ENCODE results near the gene SMARCB1. TPM values are rescaled to one million over a fixed set of nuclear protein-coding genes. Genes with fewer than 3 reads are reported as not detected.

SMARCB1 gene
- total RNA-seq, 2 experiments from 2014 or later, result 102 to 104 TPM

DNA sequence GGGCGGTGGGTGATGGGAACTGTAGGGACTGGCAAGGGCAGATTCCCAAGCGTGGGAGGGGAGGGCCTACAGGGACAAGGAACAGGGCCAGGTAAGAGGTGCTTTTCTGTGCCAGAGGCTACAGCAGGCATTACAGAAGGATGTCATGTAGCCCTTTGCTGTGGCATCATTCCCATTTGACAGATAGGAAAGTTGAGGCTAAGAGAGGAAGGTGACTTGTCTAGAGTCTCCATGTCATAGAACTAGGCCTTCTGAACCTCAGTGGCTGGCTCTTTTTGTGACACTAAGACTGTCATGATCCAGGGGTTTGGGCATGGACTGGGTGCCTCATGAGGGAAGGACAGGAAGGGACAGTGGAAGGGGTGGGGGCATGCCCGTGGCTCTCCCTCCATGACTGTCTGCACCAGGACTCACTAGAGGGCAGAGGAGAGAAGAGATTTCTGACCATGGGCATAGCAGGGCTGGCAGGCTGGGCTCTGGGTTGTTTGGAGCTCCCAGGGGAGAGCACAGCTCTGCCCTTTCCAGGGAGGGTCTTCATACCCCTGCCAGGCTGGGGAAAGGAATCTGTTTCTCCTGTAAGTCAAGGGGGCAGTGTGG, 10.9 kb upstream of the SMARCB1 start:
- ChIA-PET POLR2A (no interaction called here), CTCF (interaction anchor here (2.0 kb wide), 1 partner anchor 74 kb away, joined by 5 read pairs; no protein-coding TSS in a partner anchor)

DNA sequence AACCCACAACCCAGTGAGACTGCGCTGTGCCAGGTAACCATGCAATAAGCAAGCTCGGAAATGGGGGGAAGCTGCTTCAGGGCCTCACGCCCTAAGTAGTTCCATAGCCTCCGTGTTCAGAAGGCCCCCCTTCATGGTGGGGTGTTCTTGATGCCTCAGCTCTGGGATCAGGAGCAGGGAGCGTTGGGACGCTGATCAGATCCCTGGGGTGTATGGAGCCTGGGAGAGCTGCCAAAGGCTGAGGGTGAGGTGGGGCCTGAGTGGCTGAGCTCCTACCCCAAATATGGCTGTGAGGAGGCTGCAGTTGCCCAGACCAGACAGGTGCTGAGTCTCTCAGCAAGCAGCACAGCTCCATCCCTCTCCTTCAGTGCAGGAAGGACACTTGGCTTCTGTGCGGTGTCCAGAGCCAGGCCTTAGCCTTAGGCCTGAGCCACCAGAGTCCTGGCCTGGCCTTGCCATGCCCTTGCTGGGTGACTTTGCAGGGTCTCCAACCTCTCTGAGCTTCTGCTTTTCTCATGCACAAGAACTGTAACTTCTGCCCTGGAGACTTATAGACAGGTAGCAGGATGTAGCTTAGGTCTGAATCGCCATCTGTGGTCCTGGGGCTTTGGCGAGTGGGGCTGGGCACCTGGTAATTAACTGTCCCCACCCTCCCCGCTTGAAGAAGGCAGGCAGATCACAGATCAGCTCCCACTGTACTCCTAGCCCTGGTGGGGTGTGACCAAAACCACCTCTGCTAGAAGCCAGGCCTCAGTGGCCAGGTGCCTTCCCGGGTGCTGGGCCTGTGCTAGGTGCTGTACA, 8.8 kb upstream of the SMARCB1 start:
- ChIA-PET POLR2A (interaction anchor here (1.0 kb wide), 1 partner anchor 12 kb away, joined by 8 read pairs; no protein-coding TSS in a partner anchor), CTCF (interaction anchor here (1.6 kb wide), 1 partner anchor 72 kb away, joined by 7 read pairs; no protein-coding TSS in a partner anchor)

DNA sequence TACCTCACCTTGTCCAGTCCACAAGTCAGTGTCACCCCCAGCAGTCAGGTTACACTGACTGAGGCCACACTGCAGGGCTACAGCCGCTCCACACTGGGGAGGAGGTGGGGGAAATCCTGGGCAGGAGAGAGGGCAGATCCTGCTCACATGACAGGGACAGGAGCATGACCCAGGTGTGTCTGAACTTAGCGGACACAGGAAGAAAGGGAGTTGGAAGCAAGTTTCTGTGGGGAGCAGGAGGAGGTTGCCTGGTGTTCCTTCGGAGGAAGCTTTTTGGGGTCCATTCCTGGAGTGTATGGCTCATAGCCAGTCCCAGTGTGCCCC, 8.2 kb upstream of the SMARCB1 start:
- POLR2A ChIA-PET, result no interaction called here
- CTCF ChIA-PET, result interaction anchor here (1.6 kb wide), 1 partner anchor 71 kb away, joined by 7 read pairs; no protein-coding TSS in a partner anchor

DNA sequence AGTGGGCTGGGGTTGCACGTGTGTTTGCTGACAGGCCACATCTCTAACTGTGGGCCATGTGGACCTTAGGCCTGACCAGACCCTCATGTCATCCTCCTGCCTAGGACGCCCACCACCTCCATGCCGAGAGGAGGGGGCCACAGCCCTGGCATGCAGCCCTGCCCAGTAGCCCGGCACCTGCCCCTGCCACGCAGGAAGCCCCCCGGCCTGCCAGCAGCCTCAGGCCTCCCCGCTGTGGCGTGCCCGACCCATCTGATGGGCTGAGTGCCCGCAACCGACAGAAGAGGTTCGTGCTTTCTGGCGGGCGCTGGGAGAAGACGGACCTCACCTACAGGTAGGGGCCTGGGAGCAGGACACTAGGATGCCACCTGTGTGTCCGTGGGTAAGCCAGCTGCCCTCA, 7.7 kb upstream of the SMARCB1 start:
- POLR2A ChIA-PET, result no interaction called here
- CTCF ChIA-PET, result no interaction called here

DNA sequence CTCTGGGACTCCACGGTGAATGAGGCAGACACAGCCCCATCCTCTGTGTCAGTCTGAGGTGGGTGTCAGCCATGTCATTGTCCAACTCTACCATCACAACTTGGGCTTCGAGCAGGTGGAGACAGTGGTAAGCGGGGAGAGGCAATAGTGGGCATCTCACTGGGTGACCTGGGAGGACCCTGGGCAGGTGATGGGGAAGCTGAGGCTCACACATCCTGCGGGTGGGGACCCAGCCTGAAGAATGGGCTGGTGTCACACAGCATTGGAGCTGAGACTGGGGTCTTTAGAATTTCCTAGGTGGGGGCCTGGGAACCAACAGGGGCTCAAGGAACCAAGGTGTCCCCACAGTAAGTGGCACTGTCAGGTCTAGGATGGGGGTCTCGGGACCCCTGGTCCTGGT, 7.0 kb upstream of the SMARCB1 start:
- ChIA-PET CTCF (no interaction called here), POLR2A (no interaction called here)

DNA sequence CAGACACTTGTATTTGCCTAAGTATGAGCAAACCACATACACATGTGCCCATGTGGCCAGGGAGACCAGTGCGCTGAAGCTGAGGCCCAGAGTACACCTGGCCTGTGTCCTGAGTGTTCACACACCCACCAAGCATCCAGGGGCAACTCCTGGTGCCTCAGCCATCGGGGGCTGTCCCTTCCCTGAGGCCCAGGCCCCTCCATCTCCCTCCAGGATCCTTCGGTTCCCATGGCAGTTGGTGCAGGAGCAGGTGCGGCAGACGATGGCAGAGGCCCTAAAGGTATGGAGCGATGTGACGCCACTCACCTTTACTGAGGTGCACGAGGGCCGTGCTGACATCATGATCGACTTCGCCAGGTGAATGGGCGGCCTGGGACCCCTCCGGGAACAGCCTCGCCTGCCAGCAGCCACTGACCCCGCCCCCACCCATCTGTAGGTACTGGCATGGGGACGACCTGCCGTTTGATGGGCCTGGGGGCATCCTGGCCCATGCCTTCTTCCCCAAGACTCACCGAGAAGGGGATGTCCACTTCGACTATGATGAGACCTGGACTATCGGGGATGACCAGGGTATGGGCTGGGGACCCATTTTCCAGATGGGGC, 6.5 kb upstream of the SMARCB1 start:
- ChIA-PET CTCF (no interaction called here), POLR2A (no interaction called here)

DNA sequence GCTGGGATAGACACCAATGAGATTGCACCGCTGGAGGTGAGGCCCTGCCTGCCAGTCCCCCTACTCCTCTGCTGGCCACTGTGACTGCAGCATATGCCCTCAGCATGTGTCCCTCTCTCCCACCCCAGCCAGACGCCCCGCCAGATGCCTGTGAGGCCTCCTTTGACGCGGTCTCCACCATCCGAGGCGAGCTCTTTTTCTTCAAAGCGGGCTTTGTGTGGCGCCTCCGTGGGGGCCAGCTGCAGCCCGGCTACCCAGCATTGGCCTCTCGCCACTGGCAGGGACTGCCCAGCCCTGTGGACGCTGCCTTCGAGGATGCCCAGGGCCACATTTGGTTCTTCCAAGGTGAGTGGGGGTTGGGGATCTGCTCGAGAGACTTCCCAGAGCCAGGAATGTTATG, 5.7 kb upstream of the SMARCB1 start:
- ChIA-PET CTCF (interaction anchor here (1.6 kb wide), 1 partner anchor 13 kb away, joined by 7 read pairs; the partner anchor contains the start of gene CHCHD10), POLR2A (no interaction called here)

DNA sequence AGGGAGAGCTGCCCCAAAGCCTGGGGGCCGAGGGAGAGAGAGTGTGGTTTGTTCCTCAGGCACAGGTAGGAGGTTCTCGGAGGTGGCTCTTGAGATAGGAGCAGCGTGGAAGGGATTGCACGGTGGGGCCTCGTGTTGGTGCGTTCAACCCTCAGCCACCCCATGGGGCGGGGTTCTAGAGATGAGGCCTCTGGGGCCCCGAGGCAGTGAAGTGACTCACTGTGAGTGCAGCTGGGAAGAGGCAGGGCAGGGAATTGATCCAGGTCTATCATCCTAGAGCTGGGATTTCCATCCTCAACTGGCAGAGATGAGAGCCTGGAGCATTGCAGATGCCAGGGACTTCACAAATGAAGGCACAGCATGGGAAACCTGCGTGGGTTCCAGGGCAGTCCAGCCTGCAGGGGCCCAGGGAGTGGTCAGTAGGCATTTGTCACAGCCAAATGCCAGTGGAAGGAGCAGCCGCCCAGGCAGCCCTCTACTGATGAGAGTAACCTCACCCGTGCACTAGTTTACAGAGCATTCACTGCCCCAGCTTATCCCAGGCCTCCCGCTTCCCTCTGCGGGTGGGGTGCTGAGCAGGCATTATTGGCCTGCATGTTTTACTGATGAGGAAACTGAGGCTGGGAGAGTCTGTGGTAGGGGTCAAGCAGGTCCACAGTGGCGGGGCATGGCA, 5.1 kb upstream of the SMARCB1 start:
- ChIA-PET POLR2A (no interaction called here), CTCF (interaction anchor here (1.6 kb wide), 1 partner anchor 14 kb away, joined by 7 read pairs; the partner anchor contains the start of gene CHCHD10)

DNA sequence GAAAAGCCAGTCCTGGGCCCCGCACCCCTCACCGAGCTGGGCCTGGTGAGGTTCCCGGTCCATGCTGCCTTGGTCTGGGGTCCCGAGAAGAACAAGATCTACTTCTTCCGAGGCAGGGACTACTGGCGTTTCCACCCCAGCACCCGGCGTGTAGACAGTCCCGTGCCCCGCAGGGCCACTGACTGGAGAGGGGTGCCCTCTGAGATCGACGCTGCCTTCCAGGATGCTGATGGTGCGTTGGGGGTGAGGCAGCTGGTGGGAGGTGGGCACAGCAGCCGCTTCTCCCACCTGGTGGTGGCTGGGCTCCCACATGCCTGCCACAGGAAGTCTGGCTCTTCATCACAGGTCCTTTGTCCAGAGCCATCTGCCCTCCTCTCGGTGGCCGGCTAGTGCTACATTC, 4.5 kb upstream of the SMARCB1 start:
- ChIA-PET CTCF (interaction anchor here (1.6 kb wide), 1 partner anchor 14 kb away, joined by 7 read pairs; the partner anchor contains the start of gene CHCHD10), POLR2A (no interaction called here)

DNA sequence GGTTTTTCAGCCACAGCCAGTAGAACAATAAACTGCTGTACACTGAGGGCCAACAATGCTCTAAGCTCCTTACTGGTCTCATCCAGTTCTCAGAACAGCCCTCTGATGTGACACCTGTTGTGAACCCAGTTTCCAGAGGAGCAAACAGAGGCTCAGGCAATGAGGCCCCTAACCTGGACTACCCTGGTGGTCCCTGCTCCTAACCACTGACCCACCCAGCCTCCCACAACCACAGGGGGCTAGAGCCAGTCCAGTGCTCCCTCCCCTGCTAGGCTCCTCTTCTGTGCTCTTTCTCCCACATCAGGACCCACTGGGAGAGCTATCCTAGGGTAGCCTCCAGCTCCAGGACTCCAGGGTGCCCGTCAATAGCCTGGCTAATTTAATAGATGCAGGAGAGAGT, 4.1 kb upstream of the SMARCB1 start:
- CTCF ChIA-PET, result no interaction called here
- POLR2A ChIA-PET, result no interaction called here

DNA sequence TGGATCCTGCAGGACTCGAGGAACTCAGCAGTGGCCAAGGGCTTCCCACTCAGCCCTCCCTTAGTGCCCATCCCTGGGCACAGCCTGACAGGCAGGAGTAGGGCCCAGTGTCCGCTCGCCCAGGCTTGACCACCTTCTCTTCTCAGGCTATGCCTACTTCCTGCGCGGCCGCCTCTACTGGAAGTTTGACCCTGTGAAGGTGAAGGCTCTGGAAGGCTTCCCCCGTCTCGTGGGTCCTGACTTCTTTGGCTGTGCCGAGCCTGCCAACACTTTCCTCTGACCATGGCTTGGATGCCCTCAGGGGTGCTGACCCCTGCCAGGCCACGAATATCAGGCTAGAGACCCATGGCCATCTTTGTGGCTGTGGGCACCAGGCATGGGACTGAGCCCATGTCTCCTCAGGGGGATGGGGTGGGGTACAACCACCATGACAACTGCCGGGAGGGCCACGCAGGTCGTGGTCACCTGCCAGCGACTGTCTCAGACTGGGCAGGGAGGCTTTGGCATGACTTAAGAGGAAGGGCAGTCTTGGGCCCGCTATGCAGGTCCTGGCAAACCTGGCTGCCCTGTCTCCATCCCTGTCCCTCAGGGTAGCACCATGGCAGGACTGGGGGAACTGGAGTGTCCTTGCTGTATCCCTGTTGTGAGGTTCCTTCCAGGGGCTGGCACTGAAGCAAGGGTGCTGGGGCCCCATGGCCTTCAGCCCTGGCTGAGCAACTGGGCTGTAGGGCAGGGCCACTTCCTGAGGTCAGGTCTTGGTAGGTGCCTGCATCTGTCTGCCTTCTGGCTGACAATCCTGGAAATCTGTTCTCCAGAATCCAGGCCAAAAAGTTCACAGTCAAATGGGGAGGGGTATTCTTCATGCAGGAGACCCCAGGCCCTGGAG, 3.3 kb upstream of the SMARCB1 start:
- ChIA-PET CTCF (no interaction called here), POLR2A (no interaction called here)

DNA sequence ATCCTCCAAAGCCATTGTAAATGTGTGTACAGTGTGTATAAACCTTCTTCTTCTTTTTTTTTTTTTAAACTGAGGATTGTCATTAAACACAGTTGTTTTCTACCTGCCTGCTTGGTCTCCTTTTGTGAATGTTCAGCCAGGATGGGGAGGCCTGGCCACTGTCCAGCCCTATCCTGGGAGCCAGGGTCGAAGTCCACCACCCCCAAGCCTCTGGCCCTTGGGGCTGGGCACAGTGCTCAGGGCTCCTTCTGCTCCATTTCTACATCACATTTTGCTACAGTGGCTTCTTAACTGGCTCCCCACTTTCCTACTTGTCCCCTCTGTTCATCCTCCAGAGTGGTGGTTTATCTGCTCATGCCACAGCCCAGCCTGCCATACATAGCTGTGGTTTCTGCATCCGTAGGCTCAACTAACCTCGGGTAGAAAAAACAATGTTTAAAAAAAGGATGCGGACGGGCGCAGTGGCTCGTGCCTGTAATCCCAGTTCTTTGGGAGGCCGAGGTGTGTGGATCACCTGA, 2.5 kb upstream of the SMARCB1 start:
- CTCF ChIA-PET, result interaction anchor here (0.9 kb wide), 1 partner anchor 13 kb away, joined by 3 read pairs; no protein-coding TSS in a partner anchor
- POLR2A ChIA-PET, result no interaction called here

DNA sequence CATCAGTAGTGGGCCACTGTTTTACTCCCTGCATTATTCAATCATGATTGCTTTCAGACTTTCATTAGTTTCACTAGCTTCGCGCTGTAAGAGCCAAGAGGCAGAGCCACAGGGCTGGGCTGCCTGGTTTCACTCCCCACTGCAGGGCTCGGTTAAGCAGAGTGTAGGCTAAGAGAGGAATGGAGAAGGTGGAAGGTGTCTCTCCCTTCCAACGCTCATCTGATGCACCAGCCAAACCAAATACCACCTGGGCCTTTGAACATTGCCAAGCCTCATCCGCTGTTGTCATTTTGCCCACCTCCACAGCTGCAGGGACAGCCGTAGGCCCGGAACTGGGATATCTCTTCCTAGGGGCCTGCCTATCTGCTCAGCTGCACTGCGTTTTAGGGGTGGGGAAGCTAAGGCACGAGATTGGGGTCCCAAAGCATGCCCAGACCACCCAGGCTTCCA, 480 bp upstream of the SMARCB1 start:
- ChIA-PET CTCF (interaction anchor here (0.5 to 1.4 kb wide), 3 partner anchors 12 to 15 kb away, joined by 3 to 4 read pairs (median 3); partner anchors contain the start of gene MMP11), POLR2A (interaction anchor here (0.6 kb wide), 1 partner anchor 67 kb away, joined by 5 read pairs; no protein-coding TSS in a partner anchor)

DNA sequence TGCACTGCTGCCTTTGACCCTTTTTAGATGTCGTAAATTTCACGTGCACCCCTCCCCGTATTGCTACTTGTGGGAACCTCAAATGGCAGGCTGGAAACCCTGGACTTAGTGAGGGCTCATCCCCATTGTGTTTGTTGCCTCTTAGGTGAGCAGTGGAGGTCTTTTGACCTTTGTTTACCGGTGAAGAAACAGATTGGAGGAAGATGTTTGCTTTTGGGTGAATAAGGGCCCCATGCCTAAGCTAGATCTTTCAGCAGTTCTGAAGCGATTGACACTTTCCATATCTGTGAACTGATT, 782 bp downstream of the SMARCB1 start:
- ChIA-PET POLR2A (no interaction called here), CTCF (interaction anchor here (0.6 to 1.4 kb wide), 4 partner anchors 15 to 62 kb away, joined by 3 to 4 read pairs (median 3); partner anchors contain the start of gene MMP11)

DNA sequence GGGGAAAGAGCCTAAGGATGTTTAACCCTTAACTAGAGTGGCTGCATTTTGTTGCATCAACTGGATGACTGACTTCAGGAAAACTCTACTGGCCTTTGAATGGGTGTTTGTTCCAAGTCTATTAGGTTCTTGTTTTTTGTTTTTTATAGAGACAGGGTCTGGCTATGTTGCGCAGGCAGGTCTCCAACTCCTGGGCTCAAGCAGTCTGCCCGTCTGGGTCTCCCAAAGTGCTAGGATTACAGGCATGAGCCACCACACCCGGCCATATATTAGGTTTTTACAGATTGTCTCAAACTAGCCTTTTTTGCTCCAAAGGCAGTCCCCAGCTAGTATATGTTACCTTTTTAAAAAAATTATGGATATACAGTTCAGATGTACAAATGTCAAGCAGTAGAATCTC, 1.1 kb downstream of the SMARCB1 start:
- CTCF ChIA-PET, result interaction anchor here (0.6 to 1.4 kb wide), 3 partner anchors 51 to 61 kb away, joined by 3 to 4 read pairs (median 3); no protein-coding TSS in a partner anchor
- POLR2A ChIA-PET, result no interaction called here

DNA sequence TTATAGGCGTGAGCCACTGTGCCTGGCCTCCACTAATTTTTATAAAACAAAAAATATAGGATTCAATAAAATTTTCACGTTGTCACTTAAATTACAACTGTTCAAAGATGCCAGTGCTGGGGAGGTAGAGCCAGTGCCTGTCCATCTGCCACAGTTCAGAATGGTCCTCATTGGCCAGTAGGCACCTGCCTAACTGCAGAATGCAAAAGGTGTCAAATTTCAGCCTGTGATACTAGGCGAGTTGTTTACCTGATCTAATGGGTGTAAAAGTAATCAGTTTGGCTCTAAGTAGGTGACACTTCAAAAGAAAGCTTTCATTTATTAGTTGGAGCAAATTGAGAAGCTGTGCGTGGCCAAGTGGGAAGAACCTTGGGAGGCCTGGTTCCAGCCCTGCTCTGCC, 2.4 kb downstream of the SMARCB1 start:
- CTCF ChIA-PET, result no interaction called here
- POLR2A ChIA-PET, result interaction anchor here (0.5 to 0.6 kb wide), 2 partner anchors 26 to 37 kb away, joined by 3 to 5 read pairs; partner anchors contain the start of gene C22orf15

DNA sequence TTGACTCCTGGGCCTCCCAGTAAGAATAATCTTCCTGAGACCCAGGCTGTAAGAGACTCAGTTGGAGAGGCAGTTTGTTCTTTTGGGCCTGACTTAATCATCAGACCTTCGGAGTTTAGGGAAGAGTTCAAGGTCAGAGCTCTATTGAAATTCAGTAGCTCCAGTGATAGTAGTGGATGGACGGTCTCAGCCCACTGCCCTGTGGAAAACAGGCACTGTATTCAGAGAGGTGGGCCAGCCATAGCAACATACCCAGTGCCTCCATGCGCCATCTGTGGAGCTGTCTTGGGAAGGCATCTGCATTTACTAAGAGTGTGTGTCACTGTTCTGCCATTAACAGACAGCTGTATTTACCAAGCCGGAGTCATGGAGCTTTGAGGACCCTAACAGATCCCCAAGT, 2.9 kb downstream of the SMARCB1 start:
- CTCF ChIA-PET, result no interaction called here
- POLR2A ChIA-PET, result interaction anchor here (0.5 to 0.6 kb wide), 2 partner anchors 27 to 36 kb away, joined by 3 to 5 read pairs; partner anchors contain the start of gene C22orf15

DNA sequence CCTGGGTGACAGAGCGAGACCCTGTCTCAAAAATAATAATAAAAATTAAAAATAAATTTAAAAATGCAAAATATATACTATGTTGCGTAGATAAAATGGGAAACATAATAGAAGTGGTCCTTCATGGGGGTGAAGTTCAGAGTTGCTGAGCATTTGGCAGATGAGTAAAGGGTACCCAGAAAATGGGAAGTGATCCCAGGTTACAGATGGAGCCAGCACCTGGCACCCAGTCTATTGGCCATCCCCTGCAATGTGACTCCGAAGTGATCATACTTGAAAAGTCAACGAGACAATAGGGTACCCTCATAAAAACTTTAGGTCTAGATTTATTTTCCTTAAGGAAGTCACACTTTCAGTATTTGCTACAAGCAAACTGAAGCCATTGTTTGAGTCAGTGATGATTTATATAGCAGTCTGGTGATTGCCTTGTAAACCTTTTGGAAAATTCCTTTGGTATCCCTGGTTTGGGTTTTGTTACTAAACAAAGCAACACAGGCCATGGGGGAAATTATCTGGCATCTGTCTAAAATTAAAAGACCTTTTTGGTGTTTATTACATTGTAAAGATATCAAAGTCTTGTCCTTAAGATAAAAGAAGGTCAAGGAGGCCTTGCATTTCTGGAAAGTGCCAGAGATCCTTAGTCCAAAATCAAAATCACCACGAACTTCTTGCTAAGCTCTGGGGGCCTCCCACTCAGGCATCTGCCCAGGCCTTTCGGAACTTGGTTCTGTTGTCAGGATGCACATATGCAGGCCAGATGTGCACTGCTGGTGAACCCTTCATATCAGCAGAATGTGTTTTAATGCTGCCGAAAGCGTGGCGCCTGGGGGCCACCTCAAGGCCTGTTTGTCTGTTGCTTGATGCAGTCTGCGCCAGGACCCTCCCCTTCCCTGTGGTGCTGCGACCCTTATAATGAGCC, 4.3 kb downstream of the SMARCB1 start:
- POLR2A ChIA-PET, result no interaction called here
- CTCF ChIA-PET, result no interaction called here
